ENCODE data around the gene ELF5.

DNA sequence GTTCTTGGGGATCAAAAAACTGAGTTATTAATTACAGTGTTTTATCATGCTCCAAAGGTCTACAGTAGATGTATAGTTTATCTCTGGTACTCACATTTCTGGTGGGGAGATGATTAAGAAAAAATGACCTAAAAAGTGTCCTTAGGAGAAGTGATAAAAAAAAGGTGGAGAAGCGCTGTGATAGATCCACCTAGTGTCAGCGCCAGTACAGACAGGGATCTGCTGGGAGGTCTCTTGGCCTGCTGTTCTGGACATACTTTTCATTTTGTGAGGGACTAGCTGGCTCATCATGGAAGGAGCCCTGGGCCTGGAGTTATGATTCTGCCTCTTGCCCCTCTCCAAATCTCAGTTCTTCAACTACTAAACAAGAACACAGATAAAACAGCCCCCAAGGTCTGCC is 2.9 kb downstream of the ELF5 start:
- TF ChIP-seq, protein P1, sequence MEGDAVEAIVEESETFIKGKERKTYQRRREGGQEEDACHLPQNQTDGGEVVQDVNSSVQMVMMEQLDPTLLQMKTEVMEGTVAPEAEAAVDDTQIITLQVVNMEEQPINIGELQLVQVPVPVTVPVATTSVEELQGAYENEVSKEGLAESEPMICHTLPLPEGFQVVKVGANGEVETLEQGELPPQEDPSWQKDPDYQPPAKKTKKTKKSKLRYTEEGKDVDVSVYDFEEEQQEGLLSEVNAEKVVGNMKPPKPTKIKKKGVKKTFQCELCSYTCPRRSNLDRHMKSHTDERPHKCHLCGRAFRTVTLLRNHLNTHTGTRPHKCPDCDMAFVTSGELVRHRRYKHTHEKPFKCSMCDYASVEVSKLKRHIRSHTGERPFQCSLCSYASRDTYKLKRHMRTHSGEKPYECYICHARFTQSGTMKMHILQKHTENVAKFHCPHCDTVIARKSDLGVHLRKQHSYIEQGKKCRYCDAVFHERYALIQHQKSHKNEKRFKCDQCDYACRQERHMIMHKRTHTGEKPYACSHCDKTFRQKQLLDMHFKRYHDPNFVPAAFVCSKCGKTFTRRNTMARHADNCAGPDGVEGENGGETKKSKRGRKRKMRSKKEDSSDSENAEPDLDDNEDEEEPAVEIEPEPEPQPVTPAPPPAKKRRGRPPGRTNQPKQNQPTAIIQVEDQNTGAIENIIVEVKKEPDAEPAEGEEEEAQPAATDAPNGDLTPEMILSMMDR (IDR thresholded peaks at IDR 0.05), result no peak
- TF ChIP-seq EP300 (IDR thresholded peaks at IDR 0.05), result no peak
